Body of pancreas (tissue), 4 donors: ENCODE results near the gene TARDBP.

Experiments
- CTCF ChIP-seq, 7 experiments: fragments of 450-650 bp in 4 of 7; fragments of 200-600 bp in 3 of 7; sonication (generic) in 3 of 7; IDR thresholded peaks; one replicate each; pipeline ENCODE4 v1.5.1; 2016 to 2019; ENCODE audit warnings: antibody characterized with exemption in 7 of 7
- POLR2A ChIP-seq, 3 donors: fragments of 450-650 bp; IDR thresholded peaks; one replicate each; pipeline ENCODE4 v1.6.1; 2016; ENCODE audit warnings: antibody characterized with exemption in 3 of 3, mild to moderate bottlenecking in 2 of 3

DNA sequence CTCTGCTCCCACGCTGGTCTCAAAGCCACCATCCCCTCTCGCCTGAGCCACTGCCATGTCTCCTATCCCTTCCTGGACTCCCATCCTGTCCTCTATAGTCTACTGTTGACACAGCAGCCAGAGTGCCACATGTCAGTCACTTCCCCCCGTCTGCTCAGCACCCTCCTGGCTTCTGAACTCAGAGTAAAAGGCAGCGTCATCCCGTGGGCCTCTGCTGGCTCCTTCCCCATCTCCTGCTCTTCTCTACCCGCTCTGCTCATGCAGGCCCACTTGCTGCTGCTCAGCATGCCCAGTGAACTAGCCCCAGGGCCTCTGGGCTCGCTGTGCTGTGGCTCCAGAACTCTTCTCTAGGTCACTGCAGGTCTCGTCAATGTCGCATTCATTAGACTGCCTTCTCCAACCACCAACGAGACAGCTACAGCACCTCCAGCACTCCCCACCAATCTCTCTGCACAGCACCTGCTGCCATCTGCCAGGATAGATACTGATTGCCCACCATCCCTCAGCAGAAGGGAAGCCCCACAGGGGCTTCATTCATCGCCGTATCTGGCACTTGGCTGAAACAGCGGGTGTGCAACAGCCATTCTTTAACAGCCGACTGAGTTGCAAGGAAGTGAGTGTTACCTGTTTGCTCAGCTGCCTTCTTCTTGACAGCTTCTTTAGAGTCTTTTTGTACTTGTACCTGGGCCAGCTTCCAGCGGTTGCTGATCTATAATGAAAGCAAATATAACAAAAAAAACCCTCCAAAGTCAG, 59.2 kb downstream of the TARDBP start:
- TF ChIP-seq CTCF (IDR thresholded peaks at IDR 0.05) (no peak), POLR2A (IDR thresholded peaks at IDR 0.05) (no peak)
